Measurements from ENCODE around the gene MYT1. TPM values are rescaled to one million over a fixed set of nuclear protein-coding genes. Genes with fewer than 3 reads are reported as not detected.

Gene MYT1
- total RNA-seq, 1 experiment from 2014 or later = 0.22 TPM

- CTCF ChIA-PET = no interaction called here
- Histone ChIP-seq H3K27ac (ENCODE audit: low read length) (no peak overlapping the region), H3K79me2 (ENCODE audit: low read length) (no peaks in the 10 kb centered on the region), H3K4me2 (ENCODE audit: low read length) (no peak overlapping the region), H3K4me3 (ENCODE audit: low read length) (no peak overlapping the region), H3K36me3 (ENCODE audit: low read depth, low read length) (no peaks in the 10 kb centered on the region), H3K4me1 (ENCODE audit: insufficient read depth, low read length) (no peaks in the 10 kb centered on the region), H2AFZ (ENCODE audit: low read length) (no peak overlapping the region), H3K27me3 (ENCODE audit: low read length) (peaks cover 48% of the 10 kb centered on the region), H3F3A (ENCODE audit: low read length, unreplicated experiment) (no peaks in the 10 kb centered on the region), H3K9me3 (ENCODE audit: low read length) (no peaks in the 10 kb centered on the region), H4K20me1 (ENCODE audit: low read length) (no peaks in the 10 kb centered on the region), H3K9me2 (replicated peaks; ENCODE audit: low read length) (no peaks in the 10 kb centered on the region), H3K9ac (ENCODE audit: low read length) (no peak overlapping the region)
- POLR2A ChIA-PET (ENCODE audit: unreplicated experiment) = no interaction called here
- TF ChIP-seq CTCF (conservative IDR thresholded peaks at IDR 0.05; ENCODE audit: low read depth, low read length) (no peak), EZH2 (IDR thresholded peaks at IDR 0.05; ENCODE audit: low read length, unreplicated experiment) (no peak), EZH2phosphoT487 (IDR thresholded peaks at IDR 0.05; ENCODE audit: borderline replicate concordance, low read length) (no peak)
- no TSS peak for BruUV-seq (replicated peaks)
- no peak for ATAC-seq
- no peak for DNase-seq
- intact Hi-C loops (cut with micrococcal nuclease) = no loop called here
Measured at GRCh38 chr20:64200740-64201139, 36.5 kb downstream of the MYT1 start.

GRCh38 chr20:64201653-64202052 is 37.4 kb downstream of the MYT1 start:
- no peak overlapping the region for H3K4me2 ChIP-seq (ENCODE audit: low read length)
- H3F3A ChIP-seq (ENCODE audit: low read length, unreplicated experiment) = no peaks in the 10 kb centered on the region
- POLR2A ChIA-PET (ENCODE audit: unreplicated experiment) = no interaction called here
- no peaks in the 10 kb centered on the region for H4K20me1 ChIP-seq (ENCODE audit: low read length)
- no peaks in the 10 kb centered on the region for H3K4me1 ChIP-seq (ENCODE audit: insufficient read depth, low read length)
- H2AFZ ChIP-seq (ENCODE audit: low read length) = no peak overlapping the region
- no peaks in the 10 kb centered on the region for H3K79me2 ChIP-seq (ENCODE audit: low read length)
- no TSS peak for BruUV-seq (replicated peaks)
- no peak overlapping the region for H3K4me3 ChIP-seq (ENCODE audit: low read length)
- intact Hi-C loops (cut with micrococcal nuclease) = no loop called here
- DNase-seq (no peak), ATAC-seq (no peak)
- no peaks in the 10 kb centered on the region for H3K9me2 ChIP-seq (replicated peaks; ENCODE audit: low read length)
- CTCF ChIA-PET = no interaction called here
- no peaks in the 10 kb centered on the region for H3K9me3 ChIP-seq (ENCODE audit: low read length)
- no peak for TF ChIP-seq EZH2phosphoT487 (IDR thresholded peaks at IDR 0.05; ENCODE audit: borderline replicate concordance, low read length)
- no peak for TF ChIP-seq CTCF (conservative IDR thresholded peaks at IDR 0.05; ENCODE audit: low read depth, low read length)
- TF ChIP-seq EZH2 (IDR thresholded peaks at IDR 0.05; ENCODE audit: low read length, unreplicated experiment) = no peak
- no peaks in the 10 kb centered on the region for H3K36me3 ChIP-seq (ENCODE audit: low read depth, low read length)
- peaks cover 42% of the 10 kb centered on the region for H3K27me3 ChIP-seq (ENCODE audit: low read length)
- no peak overlapping the region for H3K9ac ChIP-seq (ENCODE audit: low read length)
- no peak overlapping the region for H3K27ac ChIP-seq (ENCODE audit: low read length)

GRCh38 chr20:64203037-64203777 is 39.0 kb downstream of the MYT1 start:
- POLR2A ChIA-PET (ENCODE audit: unreplicated experiment) = interaction anchor here (0.7 kb wide), 1 partner anchor 36 kb away, joined by 3 read pairs; no protein-coding TSS in a partner anchor
- Histone ChIP-seq H3K27me3 (ENCODE audit: low read length) (peaks cover 33% of the 10 kb centered on the region), H3K9me3 (ENCODE audit: low read length) (no peaks in the 10 kb centered on the region)

More at GRCh38 chr20:64203037-64203777, 39.0 kb downstream of the MYT1 start:
- no peak for ATAC-seq
- Histone ChIP-seq H2AFZ (ENCODE audit: low read length) (no peak overlapping the region), H3K4me3 (ENCODE audit: low read length) (no peak overlapping the region), H3K79me2 (ENCODE audit: low read length) (no peaks in the 10 kb centered on the region), H3K36me3 (ENCODE audit: low read depth, low read length) (no peaks in the 10 kb centered on the region), H4K20me1 (ENCODE audit: low read length) (no peaks in the 10 kb centered on the region), H3F3A (ENCODE audit: low read length, unreplicated experiment) (no peaks in the 10 kb centered on the region), H3K9ac (ENCODE audit: low read length) (no peak overlapping the region), H3K27ac (ENCODE audit: low read length) (no peak overlapping the region), H3K4me2 (ENCODE audit: low read length) (no peak overlapping the region), H3K9me2 (replicated peaks; ENCODE audit: low read length) (no peaks in the 10 kb centered on the region), H3K4me1 (ENCODE audit: insufficient read depth, low read length) (no peaks in the 10 kb centered on the region)
- TF ChIP-seq EZH2 (IDR thresholded peaks at IDR 0.05; ENCODE audit: low read length, unreplicated experiment) (no peak), EZH2phosphoT487 (IDR thresholded peaks at IDR 0.05; ENCODE audit: borderline replicate concordance, low read length) (no peak), CTCF (conservative IDR thresholded peaks at IDR 0.05; ENCODE audit: low read depth, low read length) (no peak)
- no TSS peak for BruUV-seq (replicated peaks)
- CTCF ChIA-PET = no interaction called here
- intact Hi-C loops (cut with micrococcal nuclease) = no loop called here
- no peak for DNase-seq

All from PC-3 (cell line).